ENCODE measurements around the gene OR52J3.

The OR52J3 gene

GRCh38 chr11:5083602-5084001 is 37.3 kb downstream of the OR52J3 start:
- ATAC-seq = no peak
- TF ChIP-seq ZNF70 (CRISPR knock-in tag; IDR thresholded peaks at IDR 0.05) (no peak), POU6F1 (CRISPR knock-in tag; IDR thresholded peaks at IDR 0.05; ENCODE audit: borderline replicate concordance, low read depth) (no peak), SNAI2 (CRISPR knock-in tag; IDR thresholded peaks at IDR 0.05) (no peak)

- TF ChIP-seq ZNF70 (CRISPR knock-in tag; IDR thresholded peaks at IDR 0.05) (no peak), CREB5 (CRISPR knock-in tag; IDR thresholded peaks at IDR 0.05; ENCODE audit: low read depth) (no peak), ZNF565 (CRISPR knock-in tag; conservative IDR thresholded peaks at IDR 0.05; ENCODE audit: low read depth) (no peak), ESRRG (CRISPR knock-in tag; IDR thresholded peaks at IDR 0.05) (no peak), PPARA (CRISPR knock-in tag; IDR thresholded peaks at IDR 0.05; ENCODE audit: borderline replicate concordance) (no peak), CSRNP3 (CRISPR knock-in tag; IDR thresholded peaks at IDR 0.05) (no peak), RARB (CRISPR knock-in tag; IDR thresholded peaks at IDR 0.05) (no peak), ZC3H10 (CRISPR knock-in tag; IDR thresholded peaks at IDR 0.05) (no peak), ZFP30 (CRISPR knock-in tag; IDR thresholded peaks at IDR 0.05) (no peak), GLIS3 (CRISPR knock-in tag; IDR thresholded peaks at IDR 0.05) (no peak), ZNF8 (CRISPR knock-in tag; IDR thresholded peaks at IDR 0.05) (no peak)
- no peak for ATAC-seq
Measured at GRCh38 chr11:5088556-5088955, 42.2 kb downstream of the OR52J3 start.

GRCh38 chr11:5090668-5091067 is 44.3 kb downstream of the OR52J3 start:
- ATAC-seq = no peak
- TF ChIP-seq BACH2 (CRISPR knock-in tag; IDR thresholded peaks at IDR 0.05; ENCODE audit: borderline replicate concordance) = no peak
- TF ChIP-seq CSRNP3 (CRISPR knock-in tag; IDR thresholded peaks at IDR 0.05) = no peak
- TF ChIP-seq CREB5 (CRISPR knock-in tag; IDR thresholded peaks at IDR 0.05; ENCODE audit: low read depth) = no peak
- TF ChIP-seq GLIS3 (CRISPR knock-in tag; IDR thresholded peaks at IDR 0.05) = no peak

- ATAC-seq = no peak
- TF ChIP-seq RARB (CRISPR knock-in tag; IDR thresholded peaks at IDR 0.05) (no peak), TSHZ2 (CRISPR knock-in tag; IDR thresholded peaks at IDR 0.05) (no peak), ARNTL (CRISPR knock-in tag; IDR thresholded peaks at IDR 0.05; ENCODE audit: borderline replicate concordance, low read depth) (no peak), CSDC2 (CRISPR knock-in tag; IDR thresholded peaks at IDR 0.05) (no peak), POU6F1 (CRISPR knock-in tag; IDR thresholded peaks at IDR 0.05; ENCODE audit: borderline replicate concordance, low read depth) (no peak), BACH2 (CRISPR knock-in tag; IDR thresholded peaks at IDR 0.05; ENCODE audit: borderline replicate concordance) (no peak)
Measured at GRCh38 chr11:5092821-5093585, 46.7 kb downstream of the OR52J3 start.

Data from SK-N-SH treated with all-trans-retinoic acid at 6 μM for 48 hours (cell line).